HEK293 (cell line): Measurements from ENCODE around the gene NR1H2.

Experiments used
- ATF2 ChIP-seq: fragments of 450-650 bp; formaldehyde crosslinking; IDR thresholded peaks from 2 replicates; pipeline ENCODE4 v1.5.1; 2016; ENCODE audit warnings: missing biosample characterization, missing genetic modification characterization, low read depth
- BCL6B ChIP-seq: fragments of 450-650 bp; formaldehyde crosslinking; IDR thresholded peaks from 2 replicates; pipeline ENCODE4 v1.5.1; 2017; ENCODE audit warnings: missing biosample characterization, missing genetic modification characterization
- HIC1 ChIP-seq: fragments of 450-650 bp; formaldehyde crosslinking; IDR thresholded peaks from 2 replicates; pipeline ENCODE4 v1.5.1; 2016; ENCODE audit warnings: missing biosample characterization, missing genetic modification characterization
- IKZF3 ChIP-seq: fragments of 450-650 bp; IDR thresholded peaks from 2 replicates; pipeline ENCODE4 v1.5.0; 2018; ENCODE audit warnings: missing biosample characterization, mild to moderate bottlenecking, missing genetic modification characterization, moderate library complexity
- KLF17 ChIP-seq: fragments of 450-650 bp; formaldehyde crosslinking; IDR thresholded peaks from 2 replicates; pipeline ENCODE4 v1.5.1; 2016; ENCODE audit warnings: missing biosample characterization, missing genetic modification characterization
- PRDM2 ChIP-seq: fragments of 450-650 bp; formaldehyde crosslinking; IDR thresholded peaks from 2 replicates; pipeline ENCODE4 v1.5.1; 2016; ENCODE audit warnings: missing biosample characterization, missing genetic modification characterization, borderline replicate concordance
- REPIN1 ChIP-seq: fragments of 450-650 bp; formaldehyde crosslinking; IDR thresholded peaks from 2 replicates; pipeline ENCODE4 v1.5.1; 2017; ENCODE audit warnings: missing biosample characterization, missing genetic modification characterization, low read depth
- ZIC2 ChIP-seq: fragments of 450-650 bp; formaldehyde crosslinking; IDR thresholded peaks from 2 replicates; pipeline ENCODE4 v1.5.1; 2016; ENCODE audit warnings: missing biosample characterization, missing genetic modification characterization
- ZNF112 ChIP-seq: fragments of 450-650 bp; formaldehyde crosslinking; IDR thresholded peaks from 2 replicates; pipeline ENCODE4 v1.5.0; 2017; ENCODE audit warnings: missing biosample characterization, missing genetic modification characterization
- ZNF324 ChIP-seq: fragments of 450-650 bp; formaldehyde crosslinking; IDR thresholded peaks from 2 replicates; pipeline ENCODE4 v1.5.1; 2016; ENCODE audit warnings: missing biosample characterization, missing genetic modification characterization
- ZNF341 ChIP-seq: fragments of 450-650 bp; formaldehyde crosslinking; IDR thresholded peaks from 2 replicates; pipeline ENCODE4; 2016; ENCODE audit warnings: low read depth, missing biosample characterization, missing genetic modification characterization
- ZNF366 ChIP-seq: fragments of 450-650 bp; formaldehyde crosslinking; conservative IDR thresholded peaks from 2 replicates; pipeline ENCODE4 v1.5.1; 2016; ENCODE audit warnings: missing biosample characterization, missing genetic modification characterization
- ZNF398 ChIP-seq: fragments of 450-650 bp; formaldehyde crosslinking; IDR thresholded peaks from 2 replicates; pipeline ENCODE4 v1.5.1; 2017; ENCODE audit warnings: missing biosample characterization, missing genetic modification characterization
- ZNF518A ChIP-seq: fragments of 450-650 bp; formaldehyde crosslinking; conservative IDR thresholded peaks from 2 replicates; pipeline ENCODE4 v1.5.1; 2016; ENCODE audit warnings: low read depth, missing biosample characterization, missing genetic modification characterization
- ZNF600 ChIP-seq: fragments of 450-650 bp; formaldehyde crosslinking; IDR thresholded peaks from 2 replicates; pipeline ENCODE4 v1.5.1; 2016; ENCODE audit warnings: missing biosample characterization, missing genetic modification characterization
- ZNF670 ChIP-seq: fragments of 450-650 bp; formaldehyde crosslinking; IDR thresholded peaks from 2 replicates; pipeline ENCODE4 v1.5.1; 2016; ENCODE audit warnings: missing biosample characterization, missing genetic modification characterization, low read depth
- ZSCAN23 ChIP-seq: fragments of 450-650 bp; formaldehyde crosslinking; IDR thresholded peaks from 2 replicates; pipeline ENCODE4 v1.5.1; 2016; ENCODE audit warnings: missing biosample characterization, missing genetic modification characterization
- ZSCAN30 ChIP-seq: fragments of 450-650 bp; IDR thresholded peaks from 2 replicates; pipeline ENCODE4 v1.5.1; 2018; ENCODE audit warnings: missing biosample characterization, mild to moderate bottlenecking, missing genetic modification characterization, moderate library complexity

Gene NR1H2

GRCh38 chr19:50376166-50377050, at the start of gene NR1H2 (continued):
- TF ChIP-seq ZSCAN23 (no peak), HIC1 (tag by site-specific recombination) (no peak), ZNF341 (tag by site-specific recombination) (peak; percentile 67), KLF17 (tag by site-specific recombination) (peak; percentile 82), ZSCAN30 (tag by site-specific recombination) (peak; percentile 92; the same call in 1 of the 2 replicates), IKZF3 (tag by site-specific recombination) (peak; percentile 45; the same call in 1 of the 2 replicates), REPIN1 (tag by site-specific recombination) (0 out of 2 replicates have a peak, but pooled peaks have one; percentile 66), ZNF600 (tag by site-specific recombination) (0 out of 2 replicates have a peak, but pooled peaks have one; percentile 24), ZNF112 (no peak), ZNF670 (tag by site-specific recombination) (no peak), ZNF324 (tag by site-specific recombination) (peak; percentile 71; the same call in 1 of the 2 replicates), ZIC2 (tag by site-specific recombination) (peak; percentile 42), BCL6B (tag by site-specific recombination) (no peak), PRDM2 (tag by site-specific recombination) (no peak), ZNF366 (tag by site-specific recombination) (peak; percentile 68), ATF2 (no peak), ZNF518A (peak; percentile 99), ZNF398 (tag by site-specific recombination) (no peak)
